ENCODE results near the gene MAS1L.

DNA sequence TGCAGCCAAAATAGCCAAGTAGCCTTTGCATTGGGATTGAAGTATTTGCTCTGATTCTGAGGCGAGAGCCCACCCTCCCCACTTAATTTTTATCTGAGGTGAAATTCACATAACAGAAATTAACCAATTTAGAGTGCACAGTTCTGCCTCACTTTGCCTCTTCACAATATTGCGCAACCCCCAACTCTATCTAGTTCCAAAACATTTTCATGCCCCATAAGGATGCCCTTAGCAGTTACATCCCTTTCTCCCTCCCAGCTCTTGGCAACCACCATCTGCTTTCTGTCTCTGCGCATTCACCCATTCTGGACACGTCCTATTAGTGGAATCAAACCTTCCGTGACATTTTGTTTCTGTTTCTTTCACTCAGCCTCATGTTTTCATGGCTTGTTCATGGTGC lies 9.0 kb downstream of the MAS1L start:
- TF ChIP-seq TAF1 (IDR thresholded peaks at IDR 0.05; ENCODE audit: low read depth) (no peak), CTCF (IDR thresholded peaks at IDR 0.05; ENCODE audit: poor library complexity, severe bottlenecking) (no peak), EP300 (conservative IDR thresholded peaks at IDR 0.05; ENCODE audit: poor library complexity, severe bottlenecking) (no peak), RAD21 (conservative IDR thresholded peaks at IDR 0.05) (no peak), EZH2 (IDR thresholded peaks at IDR 0.05; ENCODE audit: borderline replicate concordance, insufficient read depth, low read length, poor library complexity, severe bottlenecking) (no peak), REST (IDR thresholded peaks at IDR 0.05; ENCODE audit: borderline replicate concordance) (no peak), SMC3 (conservative IDR thresholded peaks at IDR 0.05; ENCODE audit: poor library complexity) (no peak)

All from neural cell (in vitro differentiated cells).